NCI-H128 (cell line): ENCODE measurements around the gene CCL22.
"Not testable (repeated sequence)": the region's sequence is repeated elsewhere in the genome, so short reads cannot be mapped to it uniquely, and the experiment has no call there.

Experiments used
- DNase-seq: peaks from one replicate; lab custom pipeline; 2025; ENCODE audit not compliant: unreplicated experiment; lab: John Stamatoyannopoulos, UW

The CCL22 gene, protein sequence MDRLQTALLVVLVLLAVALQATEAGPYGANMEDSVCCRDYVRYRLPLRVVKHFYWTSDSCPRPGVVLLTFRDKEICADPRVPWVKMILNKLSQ

DNA sequence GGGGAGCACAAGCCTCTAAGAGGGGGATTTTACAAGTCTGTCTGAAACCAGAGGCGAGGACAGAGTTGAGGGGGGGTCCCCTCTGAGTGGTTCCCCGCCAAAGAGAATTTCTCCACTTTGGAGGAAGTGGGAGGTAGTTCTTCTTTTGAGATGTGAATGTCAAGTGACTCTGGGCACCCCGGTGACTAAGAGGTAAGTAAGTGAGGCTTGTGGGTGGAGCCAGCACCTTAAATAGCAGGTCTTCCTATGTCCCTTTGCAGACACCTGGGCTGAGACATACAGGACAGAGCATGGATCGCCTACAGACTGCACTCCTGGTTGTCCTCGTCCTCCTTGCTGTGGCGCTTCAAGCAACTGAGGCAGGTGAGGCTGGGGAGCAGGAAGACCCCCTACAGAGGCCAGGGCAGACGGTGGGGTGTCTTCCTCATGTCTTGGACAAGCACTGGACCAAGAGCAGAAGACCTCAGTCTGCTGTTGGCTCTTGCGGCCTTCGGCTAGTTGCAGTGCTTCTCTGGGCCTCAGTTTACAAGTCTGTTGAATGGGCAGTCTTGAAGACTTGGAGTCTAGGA is at the start of gene CCL22:
TSS of gene CCL22 (plus strand) at position 257 of the 569 bp plus-strand sequence. CDS start at position 291, 34 bp downstream.
- no peak for DNase-seq

DNA sequence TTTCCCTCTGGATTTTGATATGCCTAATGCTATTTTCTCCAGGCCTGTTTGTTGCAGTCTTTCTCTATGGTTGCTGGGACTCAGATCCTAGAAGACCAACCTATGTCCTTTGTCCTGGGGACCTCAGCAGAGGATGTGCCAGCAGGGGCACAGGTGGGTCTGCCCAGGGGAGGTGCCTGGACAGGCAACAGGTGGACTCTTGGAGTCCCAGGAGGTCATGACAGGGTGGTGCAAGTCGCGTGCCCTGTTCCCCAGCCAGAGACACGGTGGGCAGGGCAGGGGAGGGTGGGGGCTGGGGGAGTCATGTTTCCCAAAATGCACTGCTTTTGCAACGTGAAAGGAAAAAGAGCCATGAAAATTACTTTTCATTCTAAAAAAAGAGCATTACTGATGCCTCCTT is 47.8 kb upstream of the CCL22 start:
- no peak for DNase-seq

DNA sequence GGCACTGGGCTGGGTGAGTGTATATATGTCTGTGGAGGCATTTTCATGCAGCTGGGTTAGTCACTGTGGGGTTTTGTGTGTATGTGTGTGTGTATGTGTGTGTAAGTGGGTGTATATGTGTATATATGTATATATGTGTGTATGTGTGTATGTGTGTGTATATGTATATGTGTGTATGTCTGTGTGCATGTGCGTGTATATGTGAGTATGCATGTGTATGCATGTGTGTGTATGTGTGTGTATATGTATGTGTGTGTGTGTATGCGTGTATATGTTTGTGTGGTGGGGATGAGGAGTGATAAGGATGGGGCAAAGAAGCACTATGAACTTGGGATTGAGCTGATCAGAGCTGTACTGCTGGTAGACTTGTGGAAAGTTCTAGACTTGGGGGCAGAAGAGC is 45.1 kb upstream of the CCL22 start:
- no peak for DNase-seq

DNA sequence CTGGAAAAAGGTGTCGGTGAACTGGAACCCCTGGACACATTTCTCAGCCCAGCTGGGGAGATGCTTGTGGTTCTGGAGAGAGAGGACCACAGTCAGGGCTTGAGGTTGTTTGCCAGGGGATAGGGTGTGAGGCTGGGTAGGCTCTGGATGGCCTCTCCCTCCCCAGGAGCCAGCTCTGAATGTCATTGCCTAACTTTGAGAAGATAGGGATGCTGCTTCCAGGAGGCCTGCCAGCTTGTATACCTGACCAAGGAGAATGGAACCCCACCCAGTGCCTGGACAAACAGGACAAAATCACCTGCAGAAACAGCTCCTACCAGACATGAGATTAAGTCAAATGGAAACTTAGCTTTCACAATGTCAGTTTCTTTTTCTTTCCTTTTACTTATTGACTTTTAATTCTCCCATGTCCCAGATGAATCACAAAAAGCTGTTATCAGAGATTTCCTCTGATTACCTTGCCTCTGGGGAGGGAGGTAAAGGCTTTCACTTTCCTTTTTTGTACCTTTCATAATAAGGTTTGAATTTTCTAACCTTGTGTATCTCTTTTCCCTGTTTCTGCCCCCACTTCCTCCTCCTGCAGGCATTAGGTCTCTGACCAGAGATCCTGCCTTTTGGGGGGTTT is 44.3 kb upstream of the CCL22 start:
- no peak for DNase-seq

DNA sequence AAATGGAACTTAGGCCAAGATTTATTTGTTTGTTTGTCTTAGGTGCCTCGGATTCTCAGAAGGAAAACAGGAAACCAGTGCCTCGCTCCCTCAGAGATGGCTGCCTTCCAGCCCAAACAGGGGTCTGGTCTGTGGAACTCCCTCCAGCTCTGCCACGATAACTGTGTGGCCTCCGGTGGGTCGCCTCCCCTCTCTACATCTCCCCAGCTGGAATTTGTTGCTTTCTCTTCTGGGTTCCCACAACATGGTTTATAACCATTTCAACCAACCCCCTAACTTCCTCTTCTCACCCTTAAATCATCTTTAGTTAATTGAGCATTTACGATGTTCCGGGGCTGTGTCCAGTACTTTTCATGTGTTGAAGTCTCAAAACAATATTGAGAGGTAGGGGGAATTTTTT is 43.2 kb upstream of the CCL22 start:
- no peak for DNase-seq

DNA sequence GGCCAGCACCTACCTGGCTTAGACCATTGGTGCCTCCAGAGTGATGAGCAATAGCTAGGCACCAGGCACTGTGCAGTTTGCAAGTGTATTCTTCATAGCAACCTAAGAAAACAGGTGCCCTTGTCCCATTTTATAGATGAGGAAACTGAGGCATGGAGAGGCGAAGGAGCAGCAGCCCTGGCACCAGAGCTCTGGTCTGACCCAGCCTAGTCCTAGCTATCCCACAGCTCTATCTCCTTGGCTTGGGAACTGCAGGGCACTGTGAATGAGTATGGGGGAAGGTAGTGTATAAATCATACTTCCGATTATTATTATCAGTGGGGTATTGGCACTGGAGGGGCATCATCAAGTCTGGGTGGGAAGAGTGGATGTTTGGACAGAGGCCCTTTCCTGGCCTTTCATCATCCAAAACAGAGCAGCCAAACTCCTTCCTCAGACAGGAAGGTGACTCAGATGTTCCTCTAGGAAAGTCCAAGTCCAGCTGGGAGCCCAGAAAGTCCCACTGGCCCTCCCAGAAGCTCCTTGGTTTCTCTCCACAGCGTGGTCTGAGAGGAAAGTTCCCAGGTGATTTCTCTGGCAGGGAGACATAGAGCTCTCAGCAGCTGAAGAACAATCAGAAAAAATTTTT is 42.1 kb upstream of the CCL22 start:
- DNase-seq = no peak

DNA sequence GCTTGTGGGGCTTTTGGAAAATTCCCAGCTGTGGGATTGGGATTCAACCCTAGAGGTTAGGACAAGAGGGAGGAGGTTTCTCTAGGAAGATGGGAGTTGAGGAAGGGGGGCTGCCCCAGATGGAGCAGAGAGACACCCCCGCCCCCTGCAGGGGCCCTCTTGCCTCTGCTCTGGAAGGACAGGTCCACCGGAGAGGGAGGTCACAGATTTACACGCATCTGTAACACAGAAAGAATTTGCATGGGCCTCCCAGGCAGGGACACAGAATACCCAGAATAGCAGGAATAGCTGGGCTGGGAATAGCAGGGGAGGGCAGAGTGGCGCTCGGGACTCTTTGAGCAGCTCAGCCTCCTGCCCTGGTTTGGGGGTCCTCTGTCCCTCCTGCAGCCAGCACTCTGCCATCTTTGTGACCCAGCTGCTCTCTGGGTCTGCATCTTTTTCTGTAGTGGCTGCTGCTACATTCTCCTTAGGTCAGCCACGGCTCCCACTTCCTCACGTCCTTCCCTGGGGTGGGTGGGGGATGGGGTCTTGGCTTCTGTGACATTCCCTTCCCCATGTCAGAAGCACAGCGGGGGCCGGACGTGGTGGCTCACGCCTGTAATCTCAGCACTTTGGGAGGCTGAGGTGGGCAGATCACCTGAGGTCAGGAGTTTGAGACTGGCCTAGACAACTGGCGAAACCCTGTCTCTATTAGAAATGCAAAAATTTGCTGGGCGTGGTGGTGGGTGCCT is 40.2 kb upstream of the CCL22 start:
- no peak for DNase-seq

DNA sequence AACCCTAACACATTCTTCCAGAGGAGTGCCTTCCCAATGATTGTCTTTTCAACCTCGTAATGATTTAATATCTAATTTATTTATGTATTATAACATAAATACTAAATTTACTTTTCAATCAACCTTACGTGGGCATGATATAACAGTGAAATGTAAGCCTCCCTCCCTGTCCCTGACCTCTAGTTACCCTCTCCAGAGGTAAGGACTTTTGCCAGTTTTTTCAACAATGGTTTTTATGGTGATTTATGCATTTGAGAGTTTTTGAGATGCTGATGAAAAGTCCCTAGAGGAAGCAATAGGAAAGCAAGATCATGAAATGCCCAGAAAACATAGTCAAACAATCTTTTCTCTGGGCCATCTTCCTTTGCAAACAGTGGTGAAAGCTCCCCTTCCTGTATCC is 38.9 kb upstream of the CCL22 start:
- no peak for DNase-seq

DNA sequence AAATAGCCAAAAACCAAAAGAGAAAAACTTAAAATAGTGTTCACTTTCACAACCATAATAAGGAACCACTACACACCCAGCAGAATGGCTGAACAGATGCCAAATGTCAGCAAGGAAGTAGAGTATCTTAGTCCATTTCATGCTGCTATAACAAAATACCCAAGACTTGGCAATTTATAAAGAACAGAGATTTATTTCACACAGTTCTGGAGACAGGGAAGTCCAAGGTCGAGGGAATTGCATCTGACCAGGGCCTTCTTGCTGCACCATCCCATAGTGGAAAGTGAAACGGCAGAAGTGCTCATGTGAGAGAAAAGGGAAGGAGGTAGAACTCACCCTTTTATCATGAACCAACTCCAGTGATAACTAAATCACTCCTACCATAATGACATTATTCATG is 33.8 kb upstream of the CCL22 start:
- no peak for DNase-seq

DNA sequence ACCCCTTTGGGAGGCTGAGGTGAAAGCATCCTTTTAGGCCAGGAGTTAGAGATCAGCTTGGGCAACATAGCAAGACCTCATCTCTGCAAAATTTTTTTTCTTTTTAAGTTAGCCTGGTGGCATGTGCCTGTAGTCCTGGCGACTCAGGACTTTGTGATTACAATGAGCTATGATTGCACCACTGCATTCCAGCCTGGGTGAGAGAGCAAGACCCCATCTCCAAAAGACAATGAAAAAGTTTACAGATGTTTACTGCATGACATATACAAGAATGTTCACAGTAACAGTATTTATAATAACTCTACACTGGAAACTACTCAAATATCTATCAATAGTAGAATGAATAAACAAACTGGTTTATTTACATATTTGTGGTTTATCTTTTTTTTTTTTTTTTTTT is 33.1 kb upstream of the CCL22 start:
- DNase-seq = no peak

DNA sequence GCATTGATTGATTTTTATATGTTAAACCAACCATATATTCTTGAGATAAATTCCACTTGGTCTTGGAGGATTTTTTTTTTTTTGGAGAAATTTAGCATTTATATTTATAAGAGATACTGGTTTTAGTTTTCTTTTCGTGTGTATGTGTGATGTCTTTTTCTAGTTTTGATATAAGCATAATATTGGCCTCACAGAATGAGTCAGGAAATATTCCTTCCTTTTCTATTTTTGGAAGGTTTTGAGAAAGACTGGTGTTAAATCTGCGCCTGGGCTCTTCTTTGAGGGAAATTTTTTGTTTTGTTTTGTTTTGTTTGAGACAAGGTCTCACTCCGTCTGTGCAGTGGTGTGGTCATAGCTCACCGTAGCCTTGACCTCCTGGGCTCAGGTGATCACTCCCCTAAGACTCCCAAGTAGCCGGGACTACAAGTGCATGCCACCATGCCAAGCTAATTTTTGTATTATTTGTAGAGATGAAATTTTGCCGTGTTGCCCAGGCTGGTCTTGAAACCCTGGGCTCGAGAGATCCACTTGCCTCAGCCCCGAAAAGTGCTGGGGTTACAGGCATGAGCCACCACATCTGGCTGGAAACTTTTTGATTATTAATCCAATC is 28.8 kb upstream of the CCL22 start:
- DNase-seq = no peak

DNA sequence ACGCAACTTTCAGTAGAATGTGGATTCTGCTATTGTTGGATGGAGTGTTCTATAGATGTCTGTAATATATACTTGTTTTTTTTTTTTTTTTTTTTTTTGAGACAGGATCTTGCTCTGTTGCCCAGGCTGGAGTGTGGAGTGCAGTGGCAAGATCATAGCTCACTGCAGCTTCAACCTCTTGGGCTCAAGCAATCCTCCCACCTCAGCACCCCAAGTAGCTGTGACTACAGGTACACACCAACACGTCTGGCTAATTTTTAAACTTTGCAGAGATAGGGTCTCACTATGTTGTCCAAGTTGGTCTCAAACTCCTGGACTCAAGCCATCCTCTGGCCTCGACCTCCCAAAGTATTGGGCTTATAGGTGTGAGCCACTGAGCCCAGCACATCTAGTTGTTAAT is 27.2 kb upstream of the CCL22 start:
- no peak for DNase-seq

DNA sequence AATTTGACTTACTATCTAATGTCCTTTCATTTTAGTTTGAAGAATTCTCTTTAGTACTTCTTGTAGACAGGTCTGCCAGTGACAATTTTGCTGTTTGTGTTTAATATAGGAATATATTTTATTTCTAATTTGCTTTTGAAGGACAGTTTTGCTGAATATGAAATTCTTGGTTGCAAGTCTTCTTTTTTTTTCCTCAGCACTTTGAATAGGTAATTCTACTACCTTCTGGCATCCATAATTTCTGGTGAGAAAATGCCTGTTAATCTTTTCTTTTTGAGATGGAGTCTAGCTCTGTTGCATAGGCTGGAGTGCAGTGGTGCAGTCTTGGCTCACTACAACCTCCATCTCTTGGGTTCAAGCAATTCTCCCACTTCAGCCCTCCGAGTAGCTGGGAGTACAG is 25.2 kb upstream of the CCL22 start:
- DNase-seq = no peak

DNA sequence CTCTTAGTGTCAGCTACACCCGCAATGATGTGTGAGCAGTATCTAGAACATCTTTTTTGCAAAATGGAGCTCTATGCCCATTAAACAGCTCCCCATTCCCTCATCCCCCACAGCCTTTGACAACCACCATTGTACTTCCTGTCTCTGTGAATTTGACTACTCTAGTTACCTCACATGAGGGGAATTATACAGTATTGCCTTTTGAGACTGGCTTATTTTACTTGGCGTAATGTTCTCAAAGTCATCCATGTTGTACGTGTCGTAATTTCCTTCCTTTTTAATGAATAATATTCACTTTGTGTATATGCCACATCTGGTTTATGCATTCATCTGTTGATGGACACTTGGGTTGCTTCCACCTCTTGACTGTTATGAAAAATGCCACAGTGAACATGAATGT is 23.2 kb upstream of the CCL22 start:
- no peak for DNase-seq

DNA sequence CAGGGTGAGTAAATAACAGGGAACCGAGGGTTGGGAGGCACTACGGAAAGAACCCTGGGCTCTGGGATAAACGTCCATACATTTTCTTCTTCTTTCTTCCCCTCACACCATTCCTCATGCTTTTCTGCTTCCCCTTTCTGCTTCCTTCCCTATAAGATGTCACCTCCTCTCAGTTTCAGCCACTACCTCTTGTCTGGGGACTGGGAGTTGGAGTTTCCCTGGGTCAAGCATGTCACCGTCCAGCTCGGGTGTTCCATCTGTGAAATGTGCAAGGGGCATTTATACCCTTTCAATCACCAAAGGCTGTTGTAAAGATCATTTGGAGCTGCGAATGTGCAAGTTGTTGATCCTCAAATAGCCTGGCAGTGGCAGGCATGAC is 17.5 kb upstream of the CCL22 start:
- no peak for DNase-seq

DNA sequence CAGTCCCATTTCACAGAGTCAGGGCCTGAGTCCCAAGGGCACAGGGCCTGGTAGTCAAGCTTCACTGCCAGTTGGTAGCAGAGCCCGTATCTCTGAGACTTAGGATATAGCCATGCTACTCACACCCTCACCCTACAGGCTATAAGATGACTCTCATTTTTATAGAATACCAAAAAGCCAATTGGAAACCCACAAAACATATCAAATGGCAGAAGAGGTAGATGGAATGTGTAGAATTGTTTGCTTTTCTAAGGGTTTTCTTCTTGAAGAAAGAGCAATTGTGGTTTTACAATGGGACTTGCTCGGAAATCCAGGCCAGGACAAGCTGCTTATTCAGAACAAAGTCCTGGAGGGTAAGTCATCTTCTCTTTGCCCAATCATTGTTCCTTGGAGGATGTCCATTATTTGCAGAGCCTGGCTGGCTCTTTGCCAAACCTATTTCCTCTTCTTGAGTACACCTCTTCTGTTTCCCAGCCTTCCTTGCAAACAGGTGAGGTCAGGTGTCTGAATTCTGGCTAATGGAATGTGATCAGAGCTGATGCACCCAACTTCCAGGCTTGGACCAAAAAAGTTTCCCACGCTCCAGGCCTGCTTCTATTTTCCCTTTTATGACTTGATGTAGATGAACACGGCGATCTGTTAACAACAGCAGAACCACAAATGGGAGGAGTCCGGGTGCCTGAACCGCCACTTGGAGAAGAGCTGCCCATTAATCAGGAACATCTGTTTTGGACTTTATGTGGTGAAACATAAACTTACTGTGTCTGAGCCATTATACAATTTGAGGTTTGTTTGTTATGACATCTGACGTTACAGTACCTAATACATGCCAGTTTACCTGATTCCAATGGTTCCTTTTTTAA is 16.9 kb upstream of the CCL22 start:
- no peak for DNase-seq

DNA sequence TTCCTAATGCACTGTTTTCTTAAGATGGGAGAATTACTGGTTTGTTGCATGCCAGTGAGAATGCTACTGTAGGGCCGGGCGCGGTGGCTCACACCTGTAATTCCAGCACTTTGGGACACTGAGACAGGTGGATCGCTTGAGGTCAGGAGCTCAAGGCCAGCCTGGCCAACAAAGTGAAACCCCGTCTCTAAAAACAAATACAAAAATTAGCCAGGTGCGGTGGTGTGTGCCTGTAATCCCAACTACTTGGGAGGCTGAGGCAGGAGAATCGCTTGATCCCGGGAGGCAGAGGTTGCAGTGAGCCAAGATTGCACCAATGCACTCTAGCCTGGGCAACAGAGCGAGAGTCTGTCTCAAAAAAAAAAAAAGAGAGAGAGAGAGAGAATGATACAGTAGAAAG is 16.0 kb upstream of the CCL22 start:
- not testable (repeated sequence) for DNase-seq

DNA sequence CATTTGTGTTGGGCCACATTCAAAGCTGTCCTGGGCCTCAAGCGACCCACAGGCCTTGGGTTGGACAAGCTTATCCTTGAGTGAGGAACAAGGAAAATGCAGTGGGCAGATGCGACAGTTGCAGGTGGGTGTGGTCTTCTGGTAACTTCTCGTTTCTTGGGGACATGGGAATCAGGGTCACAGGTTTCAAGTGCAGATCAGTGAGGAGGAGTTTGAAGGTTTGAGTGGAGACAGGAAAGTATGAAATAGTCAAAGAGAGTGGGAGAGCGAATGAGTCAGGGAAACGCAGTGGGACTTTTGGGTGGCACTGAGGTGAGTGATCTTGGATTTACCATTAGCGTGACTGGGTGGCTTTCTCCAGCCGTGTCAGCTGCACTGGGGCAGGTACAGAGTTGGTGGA is 15.4 kb upstream of the CCL22 start:
- DNase-seq = no peak

DNA sequence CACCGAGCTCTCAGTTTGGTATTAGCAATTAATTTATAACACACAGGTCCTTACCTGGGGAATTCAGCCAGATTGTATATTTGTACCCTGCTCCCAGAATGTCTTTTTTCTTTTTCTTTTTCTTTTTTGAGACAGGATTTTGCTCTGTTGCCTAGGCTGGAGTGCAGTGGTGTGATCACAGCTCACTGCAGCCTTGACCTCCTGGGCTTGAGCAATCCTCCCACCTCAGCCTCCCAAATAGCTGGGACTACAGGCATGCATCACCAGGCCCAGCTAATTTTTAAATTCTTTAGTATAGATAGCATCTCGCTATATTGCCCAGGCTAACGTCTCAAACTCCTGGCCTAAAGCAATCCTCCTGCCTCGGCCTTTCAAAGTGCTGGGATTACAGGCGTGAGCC is 14.5 kb upstream of the CCL22 start:
- DNase-seq = not testable (repeated sequence)

DNA sequence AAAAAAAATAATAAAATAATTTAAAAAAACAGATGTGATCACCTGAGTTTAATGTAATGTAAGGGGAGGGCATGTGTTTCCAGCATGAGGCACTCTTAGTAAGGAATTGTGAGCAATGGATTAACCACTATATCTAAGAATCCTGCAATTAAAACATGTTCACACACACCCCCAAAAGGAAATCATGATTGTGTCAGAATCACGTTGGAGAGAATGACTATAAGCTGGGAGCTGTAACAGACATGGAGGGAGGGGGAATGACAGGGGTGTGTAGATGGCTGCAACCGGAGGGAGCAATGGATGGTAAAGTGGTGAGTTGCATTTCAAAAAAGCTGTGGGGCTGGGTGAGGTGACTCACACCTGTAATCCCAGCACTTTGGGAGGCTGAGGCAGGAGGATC is 13.6 kb upstream of the CCL22 start:
- DNase-seq = no peak
